MM.1S (cell line): ENCODE measurements around the gene CYP4A22.
"Not testable (repeated sequence)": the region's sequence is repeated elsewhere in the genome, so short reads cannot be mapped to it uniquely, and the experiment has no call there.

Experiments used
- EZH2 ChIP-seq: fragments of 300-600 bp; sonication (generic); optimal IDR thresholded peaks from 2 replicates; pipeline ENCODE3; 2017; ENCODE audit warnings: low read depth, mild to moderate bottlenecking, antibody characterized with exemption, low read length, mixed read lengths
- EZH2phosphoT487 ChIP-seq: fragments of 300-600 bp; sonication (generic); IDR thresholded peaks from 2 replicates; pipeline ENCODE4 v1.6.1; 2018; ENCODE audit warnings: antibody characterized with exemption, low read length
- TF ChIP-seq, protein P1 (sequence below): fragments of 300-600 bp; sonication (generic); IDR thresholded peaks from 2 replicates; pipeline ENCODE4 v1.5.1; 2016; ENCODE audit warnings: antibody characterized with exemption, low read length, mixed read lengths

DNA sequence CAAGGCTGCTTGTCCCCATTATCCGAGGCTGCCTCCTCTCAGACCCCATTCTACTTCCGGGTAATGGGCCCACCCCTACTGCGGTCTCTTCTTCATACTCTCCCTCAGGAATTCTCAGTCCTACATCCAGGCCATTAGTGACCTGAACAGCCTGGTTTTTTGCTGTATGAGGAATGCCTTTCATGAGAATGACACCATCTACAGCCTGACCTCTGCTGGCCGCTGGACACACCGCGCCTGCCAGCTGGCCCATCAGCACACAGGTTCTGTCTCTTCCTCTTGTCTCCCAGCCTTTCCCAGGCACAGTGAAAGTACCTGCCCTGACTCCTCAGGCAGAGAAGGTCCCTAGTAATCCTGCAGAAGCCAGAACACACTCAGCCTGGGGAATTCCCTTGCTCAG, 6.4 kb downstream of the CYP4A22 start:
- TF ChIP-seq, protein P1, sequence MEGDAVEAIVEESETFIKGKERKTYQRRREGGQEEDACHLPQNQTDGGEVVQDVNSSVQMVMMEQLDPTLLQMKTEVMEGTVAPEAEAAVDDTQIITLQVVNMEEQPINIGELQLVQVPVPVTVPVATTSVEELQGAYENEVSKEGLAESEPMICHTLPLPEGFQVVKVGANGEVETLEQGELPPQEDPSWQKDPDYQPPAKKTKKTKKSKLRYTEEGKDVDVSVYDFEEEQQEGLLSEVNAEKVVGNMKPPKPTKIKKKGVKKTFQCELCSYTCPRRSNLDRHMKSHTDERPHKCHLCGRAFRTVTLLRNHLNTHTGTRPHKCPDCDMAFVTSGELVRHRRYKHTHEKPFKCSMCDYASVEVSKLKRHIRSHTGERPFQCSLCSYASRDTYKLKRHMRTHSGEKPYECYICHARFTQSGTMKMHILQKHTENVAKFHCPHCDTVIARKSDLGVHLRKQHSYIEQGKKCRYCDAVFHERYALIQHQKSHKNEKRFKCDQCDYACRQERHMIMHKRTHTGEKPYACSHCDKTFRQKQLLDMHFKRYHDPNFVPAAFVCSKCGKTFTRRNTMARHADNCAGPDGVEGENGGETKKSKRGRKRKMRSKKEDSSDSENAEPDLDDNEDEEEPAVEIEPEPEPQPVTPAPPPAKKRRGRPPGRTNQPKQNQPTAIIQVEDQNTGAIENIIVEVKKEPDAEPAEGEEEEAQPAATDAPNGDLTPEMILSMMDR: peak; percentile 33
- not testable (repeated sequence) for TF ChIP-seq EZH2phosphoT487, EZH2
